Measurements from ENCODE around the gene CACNA1B. TPM values are rescaled to one million over a fixed set of nuclear protein-coding genes. Genes with fewer than 3 reads are reported as not detected.

The CACNA1B gene
- total and polyA plus RNA-seq, 2 experiments from 2014 or later, result 0.39 to 0.60 TPM

GRCh38 chr9:137986268-137987099 is 108.9 kb downstream of the CACNA1B start:
- no peaks in the 10 kb centered on the region for H3K9me3 ChIP-seq (ENCODE audit: low read depth)
- no peaks in the 10 kb centered on the region for H3K27me3 ChIP-seq
- no peaks in the 10 kb centered on the region for H3K4me1 ChIP-seq (ENCODE audit: low read depth)
- H3K4me3 ChIP-seq, result no peak overlapping the region
- no peak for DNase-seq (ENCODE audit: low read depth in 1 of 2, low spot score in 1 of 2)
- no peak for TF ChIP-seq CTCF (IDR thresholded peaks at IDR 0.05; ENCODE audit: low read depth, low read length)
- no peak overlapping the region for H3K27ac ChIP-seq
- H3K36me3 ChIP-seq, result no peaks in the 10 kb centered on the region

GRCh38 chr9:137987244-137988030 is 109.9 kb downstream of the CACNA1B start:
- H3K36me3 ChIP-seq, result no peaks in the 10 kb centered on the region
- no peak overlapping the region for H3K4me3 ChIP-seq
- TF ChIP-seq CTCF (IDR thresholded peaks at IDR 0.05; ENCODE audit: low read depth, low read length), result no peak
- H3K27ac ChIP-seq, result no peak overlapping the region
- H3K9me3 ChIP-seq (ENCODE audit: low read depth), result no peaks in the 10 kb centered on the region
- H3K27me3 ChIP-seq, result no peaks in the 10 kb centered on the region
- H3K4me1 ChIP-seq (ENCODE audit: low read depth), result no peaks in the 10 kb centered on the region
- DNase-seq (ENCODE audit: low read depth in 1 of 2, low spot score in 1 of 2), result no peak

- Histone ChIP-seq H3K27me3 (no peaks in the 10 kb centered on the region), H3K36me3 (no peaks in the 10 kb centered on the region), H3K4me1 (ENCODE audit: low read depth) (no peaks in the 10 kb centered on the region), H3K4me3 (no peak overlapping the region), H3K9me3 (ENCODE audit: low read depth) (no peaks in the 10 kb centered on the region), H3K27ac (no peak overlapping the region)
- no peak for DNase-seq (ENCODE audit: low read depth in 1 of 2, low spot score in 1 of 2)
- TF ChIP-seq CTCF (IDR thresholded peaks at IDR 0.05; ENCODE audit: low read depth, low read length), result no peak
Observed at GRCh38 chr9:137988051-137988450, 110.5 kb downstream of the CACNA1B start.

- Histone ChIP-seq H3K4me3 (no peak overlapping the region), H3K4me1 (ENCODE audit: low read depth) (no peaks in the 10 kb centered on the region), H3K36me3 (no peaks in the 10 kb centered on the region), H3K27me3 (no peaks in the 10 kb centered on the region), H3K27ac (no peak overlapping the region), H3K9me3 (ENCODE audit: low read depth) (no peaks in the 10 kb centered on the region)
- DNase-seq (ENCODE audit: low read depth in 1 of 2, low spot score in 1 of 2), result no peak
- no peak for TF ChIP-seq CTCF (IDR thresholded peaks at IDR 0.05; ENCODE audit: low read depth, low read length)
Observed at GRCh38 chr9:137988701-137989100, 111.1 kb downstream of the CACNA1B start.

GRCh38 chr9:137989156-137989555 is 111.6 kb downstream of the CACNA1B start:
- no peak overlapping the region for H3K27ac ChIP-seq
- no peaks in the 10 kb centered on the region for H3K27me3 ChIP-seq
- no peaks in the 10 kb centered on the region for H3K4me1 ChIP-seq (ENCODE audit: low read depth)
- H3K4me3 ChIP-seq, result no peak overlapping the region
- H3K36me3 ChIP-seq, result no peaks in the 10 kb centered on the region
- no peak for DNase-seq (ENCODE audit: low read depth in 1 of 2, low spot score in 1 of 2)
- TF ChIP-seq CTCF (IDR thresholded peaks at IDR 0.05; ENCODE audit: low read depth, low read length), result no peak
- H3K9me3 ChIP-seq (ENCODE audit: low read depth), result no peaks in the 10 kb centered on the region
